CD4-positive, alpha-beta T cell treated with Interleukin-17A for 1 hour (primary cell): ENCODE data around the gene HS3ST3A1.
"Not testable (repeated sequence)": the region's sequence is repeated elsewhere in the genome, so short reads cannot be mapped to it uniquely, and the experiment has no call there.

Experiments used
- DNase-seq: peaks from one replicate; pipeline ENCODE4 v3.0.0-alpha.2; 2020

The HS3ST3A1 gene

GRCh38 chr17:13569398-13570123, 32.2 kb downstream of the HS3ST3A1 start:
- DNase-seq = no peak

- no peak for DNase-seq
Measured at GRCh38 chr17:13568582-13569397, 32.9 kb downstream of the HS3ST3A1 start.

GRCh38 chr17:13563866-13564265, 37.9 kb downstream of the HS3ST3A1 start:
- no peak for DNase-seq

- no peak for DNase-seq
Measured at GRCh38 chr17:13562271-13562800, 39.4 kb downstream of the HS3ST3A1 start.

- DNase-seq = no peak
Measured at GRCh38 chr17:13561606-13562270, 40.0 kb downstream of the HS3ST3A1 start.

GRCh38 chr17:13560935-13561334, 40.8 kb downstream of the HS3ST3A1 start:
- no peak for DNase-seq

- DNase-seq = no peak
Measured at GRCh38 chr17:13558588-13558987, 43.1 kb downstream of the HS3ST3A1 start.

GRCh38 chr17:13557077-13557476, 44.7 kb downstream of the HS3ST3A1 start:
- DNase-seq = no peak

GRCh38 chr17:13554231-13554630, 47.5 kb downstream of the HS3ST3A1 start:
- no peak for DNase-seq

- no peak for DNase-seq
Measured at GRCh38 chr17:13550291-13550690, 51.4 kb downstream of the HS3ST3A1 start.

- not testable (repeated sequence) for DNase-seq
Measured at GRCh38 chr17:13548576-13548975, 53.2 kb downstream of the HS3ST3A1 start.

- DNase-seq = no peak
Measured at GRCh38 chr17:13546851-13547250, 54.9 kb downstream of the HS3ST3A1 start.

GRCh38 chr17:13545941-13546340, 55.8 kb downstream of the HS3ST3A1 start:
- no peak for DNase-seq

GRCh38 chr17:13544765-13545164, 57.0 kb downstream of the HS3ST3A1 start:
- no peak for DNase-seq

GRCh38 chr17:13544292-13544691, 57.4 kb downstream of the HS3ST3A1 start:
- no peak for DNase-seq

- DNase-seq = no peak
Measured at GRCh38 chr17:13542636-13543035, 59.1 kb downstream of the HS3ST3A1 start.

GRCh38 chr17:13541032-13541480, 60.7 kb downstream of the HS3ST3A1 start:
- no peak for DNase-seq

- DNase-seq = no peak
Measured at GRCh38 chr17:13540546-13540945, 61.2 kb downstream of the HS3ST3A1 start.

GRCh38 chr17:13539421-13539820, 62.3 kb downstream of the HS3ST3A1 start:
- no peak for DNase-seq

GRCh38 chr17:13538841-13539411, 62.8 kb downstream of the HS3ST3A1 start:
- no peak for DNase-seq

- DNase-seq = no peak
Measured at GRCh38 chr17:13537871-13538643, 63.7 kb downstream of the HS3ST3A1 start.

GRCh38 chr17:13537167-13537731, 64.5 kb downstream of the HS3ST3A1 start:
- no peak for DNase-seq
